GM19467 (cell line): ENCODE measurements around the gene CTDP1.

Experiments used
- ATAC-seq: cut with Tn5 transposase; IDR thresholded peaks from one replicate; pipeline ENCODE4 v1.9.1; 2021; ENCODE audit warnings: mild to moderate bottlenecking, moderate library complexity; ENCODE audit not compliant: unreplicated experiment

Gene CTDP1

DNA sequence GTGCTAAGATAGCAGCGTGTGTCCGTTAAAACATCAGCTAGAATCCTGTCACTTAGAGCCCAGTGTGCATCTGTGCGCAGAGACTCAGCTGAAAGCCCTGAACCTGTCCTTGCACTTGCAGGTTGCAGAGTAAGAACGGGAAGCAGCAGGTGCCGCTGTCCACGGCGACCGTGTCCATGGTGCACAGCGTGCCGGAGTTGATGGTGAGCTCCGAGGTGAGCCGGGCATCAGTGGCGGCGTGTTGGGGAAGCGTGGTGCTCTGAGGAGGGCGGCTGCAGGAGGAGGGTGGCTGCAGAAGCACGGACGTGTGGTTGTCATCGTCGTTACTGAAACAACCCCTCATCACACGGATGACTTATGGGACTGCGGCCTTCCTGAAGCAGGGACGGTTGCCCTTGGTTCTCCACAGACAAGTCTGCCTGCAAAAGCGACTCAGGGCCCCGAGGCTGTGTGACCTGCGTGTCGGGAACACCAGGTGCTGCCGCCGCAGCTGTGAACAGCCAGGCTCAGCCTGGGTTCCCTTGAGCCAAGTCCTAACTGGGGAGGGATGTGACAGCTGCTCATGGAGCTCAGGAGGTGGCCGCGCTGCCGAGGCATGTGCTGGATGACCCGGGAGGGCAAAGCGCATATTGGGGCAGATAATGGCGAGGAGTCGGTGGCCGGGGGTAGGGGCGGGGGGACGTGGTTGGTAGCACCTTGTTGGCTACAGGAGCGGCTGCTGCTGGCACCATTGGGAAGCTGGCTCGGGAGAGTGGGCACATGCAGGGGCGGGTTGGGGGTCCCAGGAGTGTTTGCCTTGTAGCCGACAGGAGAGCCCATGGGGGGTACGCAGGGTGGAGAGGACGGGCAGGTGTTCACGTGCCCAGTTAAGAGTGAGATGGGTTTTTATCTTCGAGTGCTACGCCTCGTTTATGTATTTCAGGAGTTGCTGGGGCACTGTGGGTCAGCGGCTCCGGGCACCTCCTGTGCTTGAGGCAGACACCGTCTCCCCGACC is 16.6 kb downstream of the CTDP1 start:
- no peak for ATAC-seq

DNA sequence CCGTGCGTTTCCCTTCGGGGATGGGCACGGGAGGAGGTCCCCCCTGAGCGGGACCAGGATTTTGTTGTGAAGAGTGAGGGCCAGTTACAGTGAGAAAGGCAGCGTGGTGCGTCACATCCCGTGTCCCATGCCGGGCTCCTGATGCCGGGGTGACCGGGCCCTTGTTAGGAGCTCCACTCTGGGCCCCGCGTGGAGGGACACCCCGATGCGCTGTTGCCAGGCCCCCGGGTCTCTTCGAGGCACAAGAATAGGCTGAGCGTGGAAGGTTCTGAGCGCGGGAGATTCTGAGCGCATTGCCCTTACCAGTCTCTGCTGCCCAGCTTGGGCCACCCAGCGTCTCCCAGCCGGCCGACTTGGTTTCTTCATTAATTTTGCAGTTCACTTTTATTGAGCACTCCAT is 17.6 kb downstream of the CTDP1 start:
- ATAC-seq, result no peak

DNA sequence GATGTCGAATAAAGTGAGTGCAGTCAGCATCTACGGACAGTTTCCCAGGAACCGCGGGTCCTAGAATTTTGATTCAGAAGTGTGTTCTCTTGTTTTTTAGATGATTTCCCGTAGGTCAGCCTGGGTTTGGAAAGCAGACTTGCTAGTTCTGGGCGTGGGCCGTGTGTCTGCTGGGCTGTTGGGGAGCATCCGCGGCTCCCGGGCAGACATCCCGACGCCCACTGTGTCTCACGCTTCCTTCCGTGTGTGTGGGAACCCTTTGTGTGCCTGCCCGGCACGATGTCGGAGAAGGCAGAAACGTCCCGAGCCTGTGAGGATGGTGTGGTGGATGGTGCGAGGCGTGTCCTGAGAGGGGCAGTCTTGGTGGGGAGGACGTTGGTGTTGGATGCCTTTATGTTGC is 18.4 kb downstream of the CTDP1 start:
- ATAC-seq, result no peak

DNA sequence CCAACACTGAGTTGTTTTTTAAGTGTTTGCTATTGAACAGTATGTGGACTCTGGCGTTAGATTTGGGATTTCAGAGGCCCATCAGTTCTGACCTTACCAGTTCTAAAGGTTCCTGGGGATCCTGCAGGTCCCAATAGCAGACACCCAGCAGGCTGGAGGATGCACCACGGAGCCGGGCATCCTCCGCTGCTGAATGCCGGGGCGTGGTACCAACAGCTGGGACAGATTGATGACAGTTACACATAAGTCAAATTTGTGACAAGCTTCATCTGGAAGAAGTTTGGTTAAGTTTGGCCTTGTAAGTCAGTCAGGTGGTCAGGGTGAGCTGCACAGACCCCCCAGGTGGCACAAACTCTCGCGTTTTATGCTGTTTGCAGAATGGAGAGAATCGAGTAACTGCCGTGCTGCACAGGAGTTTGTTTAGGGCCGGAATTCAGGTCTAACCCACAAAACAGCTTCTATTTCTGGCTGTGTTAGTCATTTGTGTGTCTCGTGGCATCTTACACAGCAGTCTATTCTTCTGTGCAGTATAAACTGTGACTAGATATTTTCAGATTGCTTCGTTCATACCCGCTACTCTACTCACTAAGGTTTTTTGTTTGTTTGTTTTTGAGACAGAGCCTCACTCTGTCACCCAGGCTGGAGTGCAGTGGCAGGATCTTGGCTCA is 19.2 kb downstream of the CTDP1 start:
- ATAC-seq, result no peak

DNA sequence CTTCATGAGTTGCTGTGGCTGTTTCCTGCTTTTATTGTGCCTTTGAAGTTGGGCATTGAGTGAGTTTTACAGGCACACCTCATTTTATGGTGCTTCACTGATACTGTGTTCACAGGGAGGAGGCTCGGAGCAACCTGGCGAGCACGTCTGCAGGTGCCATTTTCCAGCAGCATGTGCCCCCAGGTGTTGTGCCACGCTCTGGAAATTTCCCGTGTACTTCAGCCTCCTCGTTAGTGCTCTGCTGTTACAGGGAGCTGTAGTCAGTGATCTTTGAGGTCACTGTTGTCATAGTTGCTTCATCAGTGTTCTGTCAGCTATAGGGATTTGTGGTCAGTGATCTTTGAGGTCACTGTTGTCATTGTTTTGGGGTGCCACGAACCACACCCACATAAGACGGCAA is 20.1 kb downstream of the CTDP1 start:
- ATAC-seq, result no peak

DNA sequence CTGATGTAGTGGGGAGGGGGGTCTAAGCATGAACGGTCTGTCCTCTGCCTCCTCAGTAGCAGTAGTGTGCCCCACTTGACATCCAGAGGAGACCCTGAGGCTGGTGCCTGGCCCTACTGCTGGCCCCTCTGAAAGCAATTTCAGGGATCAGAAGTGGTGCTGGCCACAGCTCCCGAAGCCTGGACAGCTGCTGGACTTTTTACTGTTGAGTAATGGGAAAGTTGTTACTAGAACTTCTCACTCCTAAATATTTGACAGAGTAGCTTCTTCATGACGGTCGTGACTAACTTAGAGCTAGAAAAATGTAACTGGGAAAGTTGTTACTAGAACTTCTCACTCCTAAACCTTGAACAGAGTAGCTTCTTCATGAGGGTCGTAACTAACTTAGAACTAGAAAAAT is 23.3 kb downstream of the CTDP1 start:
- no peak for ATAC-seq

DNA sequence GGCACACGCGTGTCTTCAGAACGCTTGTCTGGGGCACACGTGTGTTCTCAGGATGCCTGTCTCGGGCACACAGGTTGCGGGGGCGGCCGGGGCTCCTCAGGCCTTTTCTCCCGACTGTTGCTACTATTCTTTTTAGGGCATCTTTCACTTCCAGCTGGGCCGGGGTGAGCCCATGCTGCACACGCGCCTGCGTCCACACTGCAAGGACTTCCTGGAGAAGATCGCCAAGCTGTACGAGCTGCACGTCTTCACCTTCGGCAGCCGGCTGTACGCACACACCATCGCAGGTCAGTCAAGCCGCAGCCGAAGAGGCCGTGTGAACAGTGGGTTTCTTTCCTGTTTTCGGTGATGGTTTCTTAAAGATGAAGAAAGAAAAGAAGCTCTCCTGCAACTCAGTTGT is 25.0 kb downstream of the CTDP1 start:
- ATAC-seq, result no peak

DNA sequence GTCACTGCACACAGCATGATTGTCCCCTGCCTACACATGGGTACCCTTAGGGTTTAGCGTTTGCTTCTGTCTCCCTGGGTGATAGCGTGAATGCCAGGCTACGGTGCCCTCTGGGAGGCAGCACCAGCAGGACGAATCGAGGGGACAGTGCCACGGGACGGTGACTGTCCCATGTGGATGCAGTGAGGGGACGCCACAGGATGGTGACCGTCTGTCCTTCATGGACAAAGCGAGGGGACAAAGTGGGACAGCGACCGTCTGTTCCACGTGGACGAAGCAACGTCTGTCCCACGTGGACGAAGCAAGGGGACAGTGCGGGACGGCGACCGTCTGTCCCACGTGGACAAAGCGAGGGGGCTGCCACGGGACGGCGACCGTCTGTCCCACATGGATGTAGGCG is 25.7 kb downstream of the CTDP1 start:
- ATAC-seq, result no peak

DNA sequence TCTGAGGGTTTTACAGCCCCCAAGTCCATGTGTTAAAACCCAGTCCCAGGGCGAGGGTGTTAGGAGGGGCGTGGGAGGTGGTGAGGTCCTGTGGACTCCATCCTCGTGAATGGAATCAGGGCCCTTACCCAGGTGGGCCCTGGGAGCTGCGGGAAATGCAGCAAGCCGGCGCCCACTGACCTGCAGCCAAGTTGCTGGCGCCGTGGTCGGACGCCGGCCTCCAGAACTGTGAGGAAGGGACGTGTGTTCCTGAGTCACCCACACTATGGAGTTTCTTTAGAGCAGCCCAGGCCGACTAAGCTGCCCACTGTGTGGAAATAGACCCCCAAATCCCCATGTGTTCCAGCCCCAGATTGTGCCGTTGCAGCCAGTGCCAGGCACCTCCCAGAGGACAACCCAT is 26.4 kb downstream of the CTDP1 start:
- no peak for ATAC-seq

DNA sequence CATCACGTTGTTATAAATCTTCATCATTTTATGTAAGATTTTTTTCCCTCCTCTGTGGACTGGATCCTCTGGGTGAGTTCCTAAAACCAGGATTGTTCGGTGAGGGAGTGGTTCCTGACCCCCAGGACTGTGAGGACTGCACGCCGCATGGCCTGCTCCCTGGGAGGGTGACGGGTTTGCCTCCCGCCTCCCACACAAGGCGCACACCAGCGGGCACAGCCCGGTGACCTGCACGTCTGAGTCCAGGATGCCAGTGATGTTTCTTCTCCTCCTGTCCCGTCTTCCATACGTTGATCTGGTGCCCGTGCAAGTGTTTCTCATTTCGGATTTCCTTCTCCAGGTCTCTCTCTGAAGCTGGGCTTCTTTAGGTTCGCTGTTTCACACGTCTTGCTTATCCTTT is 27.1 kb downstream of the CTDP1 start:
- no peak for ATAC-seq

DNA sequence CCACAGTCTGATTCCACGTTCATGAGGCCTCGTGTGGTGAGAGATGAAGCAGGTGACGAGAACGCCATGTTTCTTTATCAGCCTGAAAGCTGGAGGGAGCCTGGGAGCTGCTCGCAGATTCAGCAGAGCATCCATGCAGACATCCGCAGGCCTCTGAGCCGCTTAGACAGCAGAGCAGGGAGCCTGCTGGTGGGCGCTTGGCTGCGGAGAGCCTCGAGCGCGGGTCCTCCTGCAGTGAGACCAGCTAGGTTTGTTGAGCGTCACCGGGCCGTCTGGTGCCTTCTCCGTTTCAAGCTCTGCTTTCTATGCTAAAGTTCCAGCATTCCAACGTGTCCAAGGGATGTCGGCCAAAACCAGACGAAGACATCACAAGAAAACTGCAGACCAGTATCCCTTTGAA is 27.6 kb downstream of the CTDP1 start:
- ATAC-seq, result no peak

DNA sequence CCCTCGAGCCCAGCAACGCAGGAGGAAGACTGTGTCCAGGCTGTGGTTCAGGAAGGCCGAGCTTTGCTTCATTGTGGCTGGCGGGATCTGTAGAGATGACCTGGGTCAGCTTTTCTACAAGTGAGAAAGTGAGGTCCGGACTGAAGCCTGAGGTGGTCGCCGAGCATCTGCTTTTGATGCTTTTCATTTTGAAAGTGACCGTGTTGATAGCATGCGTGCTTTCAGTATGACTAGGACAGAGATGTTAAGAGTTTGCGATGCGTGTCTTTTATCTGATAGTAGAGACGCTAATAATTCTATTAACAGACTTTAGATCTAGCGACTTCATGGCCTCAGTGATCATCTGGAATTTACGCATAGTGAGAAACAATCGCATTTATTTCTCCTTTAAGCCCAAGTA is 28.1 kb downstream of the CTDP1 start:
- no peak for ATAC-seq

DNA sequence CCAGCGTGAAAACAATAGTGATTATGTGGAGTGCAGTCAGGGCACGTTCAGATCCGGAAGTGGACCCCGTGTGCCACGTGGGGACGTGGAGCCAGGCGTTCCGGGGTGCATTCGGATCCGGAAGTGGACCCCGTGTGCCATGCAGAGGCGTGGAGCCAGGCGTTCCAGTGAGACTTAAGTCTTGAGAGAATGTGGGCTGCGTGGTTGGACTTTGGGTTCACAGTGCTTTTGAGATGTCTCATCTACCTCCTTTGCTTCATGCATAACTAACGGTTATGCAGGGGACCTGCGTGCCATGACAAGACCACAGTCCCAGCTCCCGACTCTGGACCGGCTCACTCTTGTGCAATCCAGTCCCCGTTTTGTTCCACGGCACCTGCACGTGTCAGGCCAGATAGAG is 28.8 kb downstream of the CTDP1 start:
- ATAC-seq, result no peak

DNA sequence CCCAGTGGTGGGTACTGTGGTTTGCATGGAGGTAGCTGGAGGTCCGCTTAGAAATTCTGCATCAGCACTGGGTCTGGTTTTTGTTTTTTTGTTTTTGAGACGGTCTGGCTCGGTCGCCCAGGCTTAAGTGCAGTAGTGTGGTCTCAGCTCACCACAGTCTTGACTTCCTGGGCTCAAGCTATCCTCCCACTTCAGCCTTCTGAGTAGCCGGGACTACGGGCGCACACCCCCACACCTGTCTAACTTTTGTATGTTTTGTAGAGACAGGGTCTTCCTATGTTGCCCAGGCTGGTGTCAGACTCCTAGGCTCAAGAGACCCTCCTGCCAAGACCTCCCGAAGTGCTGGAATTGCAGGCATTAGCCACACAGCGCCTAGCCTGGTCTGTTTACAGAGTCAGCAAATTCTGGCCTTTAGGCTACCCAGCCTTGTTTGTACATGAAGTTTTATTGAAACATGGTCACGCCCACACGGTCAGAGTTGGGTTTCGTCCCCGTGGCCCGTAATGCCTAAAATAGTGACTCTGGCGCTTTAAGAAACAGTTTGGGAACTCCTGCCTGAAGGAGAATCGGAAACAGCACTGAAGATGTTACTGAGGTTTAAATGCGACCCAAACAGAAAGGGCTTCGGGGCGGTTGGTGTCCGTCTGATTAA is 32.7 kb downstream of the CTDP1 start:
- no peak for ATAC-seq

DNA sequence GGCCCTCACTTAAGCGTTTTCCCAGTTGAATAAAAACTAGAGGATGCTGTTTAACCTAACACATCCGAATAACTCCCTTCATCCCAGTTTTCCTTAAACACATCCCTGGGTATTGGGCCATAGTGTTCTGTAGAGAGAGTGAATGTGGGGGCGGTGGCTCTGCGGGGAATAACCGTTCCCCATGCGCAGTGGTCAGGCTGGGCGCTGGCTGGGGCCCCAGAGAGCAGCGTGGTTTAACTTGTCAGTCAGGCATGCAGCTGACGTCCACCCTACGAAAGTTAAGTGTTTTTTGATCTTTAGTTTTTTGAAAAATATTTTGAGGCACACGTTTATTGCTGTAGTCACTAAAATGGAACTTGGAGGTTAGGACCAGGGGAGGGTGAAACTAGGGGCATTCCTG is 33.7 kb downstream of the CTDP1 start:
- ATAC-seq, result no peak

DNA sequence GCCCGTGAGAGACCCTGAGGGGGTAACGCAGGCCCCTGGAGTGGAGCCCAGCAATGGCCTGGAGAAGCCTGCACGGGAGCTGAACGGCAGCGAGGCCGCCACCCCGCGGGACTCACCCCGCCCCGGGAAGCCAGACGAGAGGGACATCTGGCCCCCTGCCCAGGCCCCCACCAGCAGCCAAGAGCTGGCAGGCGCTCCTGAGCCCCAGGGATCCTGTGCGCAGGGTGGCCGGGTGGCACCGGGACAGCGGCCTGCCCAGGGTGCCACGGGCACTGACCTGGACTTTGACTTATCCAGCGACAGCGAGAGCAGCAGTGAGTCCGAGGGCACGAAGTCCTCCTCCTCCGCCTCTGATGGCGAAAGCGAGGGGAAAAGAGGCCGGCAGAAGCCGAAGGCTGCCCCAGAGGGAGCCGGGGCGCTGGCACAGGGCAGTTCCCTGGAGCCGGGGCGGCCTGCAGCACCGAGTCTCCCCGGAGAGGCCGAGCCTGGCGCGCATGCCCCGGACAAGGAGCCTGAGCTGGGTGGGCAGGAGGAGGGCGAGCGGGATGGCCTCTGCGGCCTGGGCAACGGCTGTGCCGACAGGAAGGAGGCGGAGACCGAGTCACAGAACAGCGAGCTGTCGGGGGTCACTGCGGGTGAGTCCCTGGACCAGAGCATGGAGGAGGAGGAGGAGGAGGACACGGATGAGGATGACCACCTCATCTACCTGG is 35.1 kb downstream of the CTDP1 start:
- ATAC-seq, result no peak

DNA sequence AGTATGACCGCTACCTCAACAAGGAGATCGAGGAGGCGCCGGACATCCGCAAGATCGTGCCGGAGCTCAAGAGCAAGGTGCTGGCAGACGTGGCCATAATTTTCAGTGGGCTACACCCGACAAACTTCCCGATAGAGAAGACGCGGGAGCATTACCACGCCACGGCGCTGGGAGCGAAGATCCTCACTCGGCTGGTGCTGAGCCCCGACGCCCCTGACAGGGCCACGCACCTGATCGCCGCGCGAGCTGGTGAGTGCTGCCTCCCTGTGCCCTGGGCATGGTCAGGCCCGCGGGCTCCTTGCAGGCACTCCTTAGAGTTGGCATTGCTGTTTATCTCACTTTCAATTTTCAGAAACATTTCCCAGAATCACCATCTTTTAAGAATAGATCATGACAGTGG is 35.7 kb downstream of the CTDP1 start:
- ATAC-seq, result no peak

DNA sequence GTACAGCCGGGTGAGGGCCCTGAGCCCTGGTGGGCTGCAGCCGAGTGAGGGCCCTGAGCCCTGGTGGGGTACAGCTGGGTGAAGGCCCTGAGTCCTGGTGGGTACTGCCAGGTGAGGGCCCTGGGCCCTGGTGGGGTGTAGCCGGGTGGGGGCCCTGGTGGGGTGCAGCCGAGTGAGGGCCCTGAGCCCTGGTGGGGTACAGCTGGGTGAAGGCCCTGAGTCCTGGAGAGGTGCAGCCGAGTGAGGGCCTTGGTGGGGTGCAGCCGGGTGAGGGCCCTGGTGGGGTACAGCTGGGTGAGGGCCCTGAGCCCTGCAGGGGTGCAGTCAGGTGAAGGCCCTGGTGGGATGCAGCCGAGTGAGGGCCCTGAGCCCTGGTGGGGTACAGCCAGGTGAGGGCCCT is 37.5 kb downstream of the CTDP1 start:
- no peak for ATAC-seq

DNA sequence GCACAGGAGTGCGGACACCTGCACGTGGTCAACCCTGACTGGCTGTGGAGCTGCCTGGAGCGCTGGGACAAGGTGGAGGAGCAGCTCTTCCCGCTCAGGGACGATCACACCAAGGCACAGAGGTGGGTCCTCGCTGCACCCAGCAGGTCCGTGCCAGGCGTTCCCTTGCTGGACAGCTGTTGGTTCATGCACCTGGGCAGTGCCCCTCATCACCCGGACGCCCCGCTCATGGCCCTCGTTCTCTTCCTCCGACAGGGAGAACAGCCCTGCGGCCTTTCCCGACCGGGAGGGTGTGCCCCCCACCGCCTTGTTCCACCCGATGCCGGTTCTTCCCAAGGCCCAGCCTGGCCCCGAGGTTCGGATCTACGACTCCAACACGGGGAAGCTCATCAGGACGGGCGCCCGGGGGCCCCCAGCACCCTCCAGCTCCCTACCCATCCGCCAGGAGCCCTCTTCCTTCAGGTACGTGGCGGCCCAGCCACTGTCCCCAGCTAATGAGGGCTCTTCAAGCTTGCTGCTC is 38.0 kb downstream of the CTDP1 start:
- no peak for ATAC-seq

DNA sequence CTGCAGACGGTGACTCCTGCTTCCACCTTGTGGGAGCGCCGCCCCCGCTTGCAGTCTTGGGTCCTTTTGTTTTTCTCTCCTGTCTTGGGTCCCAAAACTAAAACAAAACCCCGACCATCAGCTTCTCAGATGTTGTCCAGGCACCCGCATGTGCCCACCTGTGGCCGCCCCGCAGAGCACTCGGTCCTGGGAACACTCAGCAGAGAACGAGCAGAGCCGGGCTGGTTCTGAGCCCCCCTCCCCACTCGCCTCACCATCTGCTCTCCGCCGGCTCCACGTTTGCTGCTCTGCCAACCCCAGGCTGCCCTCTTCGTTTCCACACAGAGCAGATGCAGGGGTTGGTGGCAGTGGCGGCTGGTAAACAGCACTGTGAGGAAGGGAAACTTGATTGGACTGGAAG is 38.5 kb downstream of the CTDP1 start:
- no peak for ATAC-seq

DNA sequence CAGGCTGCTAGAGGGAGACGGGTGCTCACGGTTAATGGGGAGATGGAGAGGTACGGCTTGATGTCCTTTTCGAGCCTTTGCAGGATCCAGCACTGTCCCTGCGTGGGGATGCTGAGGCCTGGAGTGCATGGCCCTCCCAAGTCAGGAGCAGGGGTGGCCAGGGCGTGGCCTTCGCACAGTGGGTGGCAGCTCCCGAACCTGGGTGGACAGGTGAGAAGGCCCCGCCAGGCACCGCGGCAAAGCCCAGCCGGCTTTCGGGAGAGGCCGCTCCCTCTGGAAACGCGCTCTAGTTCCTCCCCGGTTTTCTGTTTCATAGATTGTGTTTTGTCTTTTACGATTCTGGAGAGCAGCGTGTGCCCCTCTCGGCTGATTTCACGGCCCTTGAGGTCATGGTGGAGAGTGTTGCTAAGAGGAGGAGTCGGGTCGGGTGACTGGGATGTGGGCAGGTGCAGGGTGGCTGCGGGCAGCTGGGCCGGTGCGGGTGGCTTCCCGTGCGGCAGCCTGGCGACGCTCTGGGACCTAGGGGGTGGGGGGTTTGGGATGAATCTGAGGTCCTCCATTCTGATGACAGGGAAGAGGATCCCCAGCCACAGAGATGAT is 39.4 kb downstream of the CTDP1 start:
- ATAC-seq, result no peak
